ENCODE data around the gene PTPN14. TPM values are rescaled to one million over a fixed set of nuclear protein-coding genes. Genes with fewer than 3 reads are reported as not detected.

PTPN14 gene
- total RNA-seq, 1 experiment from 2014 or later = 37.5 TPM

- peaks cover 15 to 17% of the 10 kb centered on the region in 2 experiments for H3K4me1 ChIP-seq (ENCODE audit: control insufficient read depth in 1 of 2, insufficient read depth in 2 of 2, low read length in 2 of 2)
- ChIA-PET RAD21 (ENCODE audit: low non-redundant PET in 1 of 2, low total read pairs in 2 of 2, uncharacterized antibody in 2 of 2, unreplicated experiment in 2 of 2) (no interaction called here), CTCF (no interaction called here), POLR2A (no interaction called here)
- no peaks in the 10 kb centered on the region for H3K9me3 ChIP-seq (ENCODE audit: control insufficient read depth in 1 of 2, insufficient read depth in 1 of 2, low read depth in 1 of 2, low read length in 2 of 2)
- H3K27me3 ChIP-seq (ENCODE audit: insufficient read depth, low read length) = no peaks in the 10 kb centered on the region
- peaks cover 5 to 18% of the 10 kb centered on the region in 2 experiments; a peak in 3 of 4 replicates for H3K36me3 ChIP-seq (ENCODE audit: control insufficient read depth in 1 of 2, insufficient read depth in 2 of 2, low read length in 2 of 2)
- no peak overlapping the region for H2AFZ ChIP-seq (ENCODE audit: low read depth, low read length, poor library complexity, severe bottlenecking)
- TF ChIP-seq POLR2A (IDR thresholded peaks at IDR 0.05; ENCODE audit: borderline replicate concordance, extremely low read depth, insufficient read depth, insufficient read length) = no peak
- TF ChIP-seq ELF1 (IDR thresholded peaks at IDR 0.05; ENCODE audit: borderline replicate concordance, low read depth) = no peak
- no peak for TF ChIP-seq SP1 (IDR thresholded peaks at IDR 0.05; ENCODE audit: low read depth)
- TF ChIP-seq, protein P1, sequence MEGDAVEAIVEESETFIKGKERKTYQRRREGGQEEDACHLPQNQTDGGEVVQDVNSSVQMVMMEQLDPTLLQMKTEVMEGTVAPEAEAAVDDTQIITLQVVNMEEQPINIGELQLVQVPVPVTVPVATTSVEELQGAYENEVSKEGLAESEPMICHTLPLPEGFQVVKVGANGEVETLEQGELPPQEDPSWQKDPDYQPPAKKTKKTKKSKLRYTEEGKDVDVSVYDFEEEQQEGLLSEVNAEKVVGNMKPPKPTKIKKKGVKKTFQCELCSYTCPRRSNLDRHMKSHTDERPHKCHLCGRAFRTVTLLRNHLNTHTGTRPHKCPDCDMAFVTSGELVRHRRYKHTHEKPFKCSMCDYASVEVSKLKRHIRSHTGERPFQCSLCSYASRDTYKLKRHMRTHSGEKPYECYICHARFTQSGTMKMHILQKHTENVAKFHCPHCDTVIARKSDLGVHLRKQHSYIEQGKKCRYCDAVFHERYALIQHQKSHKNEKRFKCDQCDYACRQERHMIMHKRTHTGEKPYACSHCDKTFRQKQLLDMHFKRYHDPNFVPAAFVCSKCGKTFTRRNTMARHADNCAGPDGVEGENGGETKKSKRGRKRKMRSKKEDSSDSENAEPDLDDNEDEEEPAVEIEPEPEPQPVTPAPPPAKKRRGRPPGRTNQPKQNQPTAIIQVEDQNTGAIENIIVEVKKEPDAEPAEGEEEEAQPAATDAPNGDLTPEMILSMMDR (IDR thresholded peaks at IDR 0.05 in 2 of 3, conservative IDR thresholded peaks at IDR 0.05 in 1 of 3; ENCODE audit: borderline replicate concordance in 1 of 3, insufficient read depth in 1 of 3, low read depth in 2 of 3, low read length in 2 of 3) = no peak
- no peak for TF ChIP-seq EZH2phosphoT487 (IDR thresholded peaks at IDR 0.05; ENCODE audit: borderline replicate concordance)
- TF ChIP-seq, protein P2, sequence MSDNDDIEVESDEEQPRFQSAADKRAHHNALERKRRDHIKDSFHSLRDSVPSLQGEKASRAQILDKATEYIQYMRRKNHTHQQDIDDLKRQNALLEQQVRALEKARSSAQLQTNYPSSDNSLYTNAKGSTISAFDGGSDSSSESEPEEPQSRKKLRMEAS (IDR thresholded peaks at IDR 0.05) = no peak
- no peak for TF ChIP-seq JUND (IDR thresholded peaks at IDR 0.05)
- TF ChIP-seq TCF7L2 (IDR thresholded peaks at IDR 0.05; ENCODE audit: borderline replicate concordance, extremely low read depth, insufficient read depth, insufficient read length) = no peak
- no peak for TF ChIP-seq EZH2 (IDR thresholded peaks at IDR 0.05)
- TF ChIP-seq ZFX (IDR thresholded peaks at IDR 0.05) = no peak
- TF ChIP-seq RAD21 (IDR thresholded peaks at IDR 0.05; ENCODE audit: low read depth) = no peak
- TF ChIP-seq YY1 (IDR thresholded peaks at IDR 0.05; ENCODE audit: extremely low read depth, insufficient replicate concordance, low read depth, low read length) = no peak
- DNase-seq (ENCODE audit: low read depth, low spot score) (no peak), ATAC-seq (no peak)
- no peak overlapping the region for H3K27ac ChIP-seq (ENCODE audit: low read depth, low read length)
- H4K20me1 ChIP-seq (ENCODE audit: insufficient read depth) = no peaks in the 10 kb centered on the region
- intact Hi-C loops (cut with micrococcal nuclease) = no loop called here
- no peak overlapping the region for H3K4me2 ChIP-seq (ENCODE audit: low read length)
- BruUV-seq (replicated peaks) = no TSS peak
- no peak overlapping the region for H3K9ac ChIP-seq (ENCODE audit: low read length)
- no peak overlapping the region for H3K4me3 ChIP-seq (replicated peaks in 1 of 2; ENCODE audit: low read depth in 1 of 2, low read length in 2 of 2)
- H3K79me2 ChIP-seq (ENCODE audit: insufficient read depth, low read length) = no peaks in the 10 kb centered on the region
- H3K9me2 ChIP-seq (ENCODE audit: insufficient read depth) = no peaks in the 10 kb centered on the region
These were observed 167.7 kb downstream of the PTPN14 start for GRCh38 chr1:214383381-214384372.
